HG02588 (cell line): ENCODE measurements around the gene CYP1A1.
"Not testable (repeated sequence)": the region's sequence is repeated elsewhere in the genome, so short reads cannot be mapped to it uniquely, and the experiment has no call there.

Experiments used
- ATAC-seq: cut with Tn5 transposase; IDR thresholded peaks from one replicate; pipeline ENCODE4 v1.9.1; 2021; ENCODE audit warnings: mild to moderate bottlenecking, moderate library complexity; ENCODE audit not compliant: unreplicated experiment

Gene CYP1A1

DNA sequence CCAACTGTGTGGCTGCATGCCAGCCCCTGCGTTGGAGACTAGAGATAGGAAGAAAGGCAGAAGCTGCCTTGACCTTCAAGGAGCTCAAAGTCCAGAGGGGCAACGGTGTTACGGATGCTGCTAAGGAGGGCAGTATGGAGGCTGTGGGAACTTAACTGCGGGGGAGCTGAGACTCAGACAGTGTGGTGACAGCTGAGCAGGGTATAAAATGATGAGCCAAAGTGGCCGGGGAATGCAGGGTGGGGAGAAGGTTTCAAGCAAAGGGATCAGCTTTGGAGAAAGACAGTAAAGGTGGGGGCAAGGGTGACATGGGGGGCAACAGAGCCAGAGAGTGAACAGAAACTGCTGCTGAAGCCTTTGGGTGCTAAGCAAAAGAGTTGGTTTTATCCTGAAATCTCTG, 17.1 kb upstream of the CYP1A1 start:
- no peak for ATAC-seq

DNA sequence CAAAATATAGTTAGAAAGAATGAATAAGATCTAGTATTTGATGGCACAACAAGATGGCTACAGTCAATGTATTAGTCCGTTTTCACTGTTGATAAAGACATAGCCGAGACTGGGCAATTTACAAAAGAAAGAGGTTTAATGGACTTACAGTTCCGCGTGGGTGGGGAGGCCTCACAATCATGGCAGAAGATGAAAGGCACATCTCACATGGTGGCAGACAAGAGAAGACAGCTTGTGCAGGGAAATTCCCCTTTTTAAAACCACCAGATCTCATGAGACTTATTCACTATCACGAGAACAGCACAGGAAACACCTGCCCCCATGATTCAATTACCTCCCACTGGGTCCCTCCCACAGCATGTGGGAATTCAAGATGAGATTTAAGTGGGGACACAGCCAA, 12.9 kb upstream of the CYP1A1 start:
- not testable (repeated sequence) for ATAC-seq

GRCh38 chr15:74735305-74735704, 10.0 kb upstream of the CYP1A1 start:
- no peak for ATAC-seq

- ATAC-seq = no peak
Measured at GRCh38 chr15:74733269-74733668, 7.9 kb upstream of the CYP1A1 start.

DNA sequence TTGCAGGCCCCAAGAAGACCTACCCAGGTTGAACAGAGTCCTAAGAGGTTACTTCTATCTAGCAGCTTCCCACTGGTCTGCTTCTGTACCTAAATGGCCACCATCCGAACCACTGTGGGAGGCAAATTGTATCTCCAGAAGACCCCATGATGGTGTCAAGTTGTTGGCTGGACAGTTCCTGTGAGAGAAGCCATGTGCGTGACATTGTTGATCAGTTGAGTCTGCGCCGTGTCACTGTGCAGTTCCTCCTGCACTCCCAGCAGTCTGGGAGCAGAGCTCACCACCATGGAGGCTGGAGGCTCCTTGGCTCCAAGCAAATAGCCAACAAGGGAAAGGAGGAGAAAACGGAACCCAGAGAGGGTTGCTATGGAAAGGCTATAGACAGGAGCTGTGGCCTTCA, 7.5 kb upstream of the CYP1A1 start:
- no peak for ATAC-seq

- ATAC-seq = no peak
Measured at GRCh38 chr15:74730619-74731316, 5.4 kb upstream of the CYP1A1 start.

DNA sequence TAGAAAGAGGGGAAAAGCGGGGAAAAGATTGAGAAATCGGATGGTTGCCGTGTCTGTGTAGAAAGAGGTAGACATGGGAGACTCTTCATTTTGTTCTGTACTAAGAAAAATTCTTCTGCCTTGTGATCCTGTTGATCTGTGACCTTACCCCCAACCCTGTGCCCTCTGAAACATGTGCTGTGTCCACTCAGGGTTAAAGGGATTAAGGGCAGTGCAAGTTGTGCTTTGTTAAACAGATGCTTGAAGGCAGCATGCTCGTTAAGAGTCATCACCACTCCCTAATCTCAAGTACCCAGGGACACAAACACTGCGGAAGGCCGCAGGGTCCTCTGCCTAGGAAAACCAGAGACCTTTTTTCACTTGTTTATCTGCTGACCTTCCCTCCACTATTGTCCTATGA, 4.0 kb upstream of the CYP1A1 start:
- ATAC-seq = not testable (repeated sequence)

DNA sequence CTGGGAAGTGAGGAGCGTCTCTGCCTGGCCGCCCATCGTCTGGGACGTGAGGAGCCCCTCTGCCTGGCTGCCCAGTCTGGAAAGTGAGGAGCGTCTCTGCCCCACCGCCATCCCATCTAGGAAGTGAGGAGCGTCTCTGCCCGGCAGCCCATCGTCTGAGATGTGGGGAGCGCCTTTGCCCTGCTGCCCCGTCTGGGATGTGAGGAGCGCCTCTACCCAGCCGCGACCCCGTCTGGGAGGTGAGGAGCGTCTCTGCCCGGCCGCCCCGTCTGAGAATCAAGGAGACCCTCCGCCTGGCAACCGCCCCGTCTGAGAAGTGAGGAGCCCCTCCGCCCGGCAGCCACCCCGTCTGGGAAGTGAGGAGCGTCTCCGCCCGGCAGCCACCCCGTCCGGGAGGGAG, 3.4 kb upstream of the CYP1A1 start:
- not testable (repeated sequence) for ATAC-seq

DNA sequence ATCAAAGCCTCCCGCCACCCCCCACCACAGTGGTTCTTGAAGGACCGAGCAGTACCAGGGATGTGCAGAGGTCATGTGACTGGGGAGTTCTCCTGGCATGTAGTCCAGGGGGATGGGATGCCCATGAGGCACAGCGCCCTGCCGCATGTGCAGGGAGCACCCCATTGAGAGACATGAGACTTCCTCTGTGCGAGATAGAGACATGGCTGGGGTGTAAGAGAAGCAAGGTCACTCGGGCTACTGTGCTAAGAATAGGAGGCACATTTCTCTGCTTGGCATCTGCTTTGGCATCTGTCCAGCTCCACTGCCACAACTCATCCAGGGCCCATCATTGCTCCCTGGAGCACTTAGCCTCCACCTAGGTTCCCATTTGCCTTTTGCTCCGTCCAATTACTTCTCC, 2.4 kb upstream of the CYP1A1 start:
- ATAC-seq = no peak

DNA sequence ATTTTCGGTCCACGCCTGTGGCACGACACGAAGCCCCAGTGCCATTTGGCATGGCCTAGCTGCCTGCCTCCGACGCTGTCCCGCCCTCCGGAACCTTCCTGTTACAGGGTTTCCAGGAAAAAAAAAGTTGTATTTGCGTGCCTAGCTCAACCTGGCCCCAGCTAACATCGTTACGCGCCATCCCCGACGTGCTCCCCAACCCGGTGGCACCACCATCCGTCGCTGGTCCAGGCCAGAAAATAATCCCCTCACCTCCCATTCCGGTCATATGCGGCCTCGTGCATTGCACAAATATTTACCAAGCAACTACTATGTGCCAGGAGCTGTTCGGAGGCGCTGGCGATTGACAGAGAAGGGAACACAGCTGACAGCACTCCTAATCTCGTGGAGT, 1.4 kb upstream of the CYP1A1 start:
- ATAC-seq = no peak

DNA sequence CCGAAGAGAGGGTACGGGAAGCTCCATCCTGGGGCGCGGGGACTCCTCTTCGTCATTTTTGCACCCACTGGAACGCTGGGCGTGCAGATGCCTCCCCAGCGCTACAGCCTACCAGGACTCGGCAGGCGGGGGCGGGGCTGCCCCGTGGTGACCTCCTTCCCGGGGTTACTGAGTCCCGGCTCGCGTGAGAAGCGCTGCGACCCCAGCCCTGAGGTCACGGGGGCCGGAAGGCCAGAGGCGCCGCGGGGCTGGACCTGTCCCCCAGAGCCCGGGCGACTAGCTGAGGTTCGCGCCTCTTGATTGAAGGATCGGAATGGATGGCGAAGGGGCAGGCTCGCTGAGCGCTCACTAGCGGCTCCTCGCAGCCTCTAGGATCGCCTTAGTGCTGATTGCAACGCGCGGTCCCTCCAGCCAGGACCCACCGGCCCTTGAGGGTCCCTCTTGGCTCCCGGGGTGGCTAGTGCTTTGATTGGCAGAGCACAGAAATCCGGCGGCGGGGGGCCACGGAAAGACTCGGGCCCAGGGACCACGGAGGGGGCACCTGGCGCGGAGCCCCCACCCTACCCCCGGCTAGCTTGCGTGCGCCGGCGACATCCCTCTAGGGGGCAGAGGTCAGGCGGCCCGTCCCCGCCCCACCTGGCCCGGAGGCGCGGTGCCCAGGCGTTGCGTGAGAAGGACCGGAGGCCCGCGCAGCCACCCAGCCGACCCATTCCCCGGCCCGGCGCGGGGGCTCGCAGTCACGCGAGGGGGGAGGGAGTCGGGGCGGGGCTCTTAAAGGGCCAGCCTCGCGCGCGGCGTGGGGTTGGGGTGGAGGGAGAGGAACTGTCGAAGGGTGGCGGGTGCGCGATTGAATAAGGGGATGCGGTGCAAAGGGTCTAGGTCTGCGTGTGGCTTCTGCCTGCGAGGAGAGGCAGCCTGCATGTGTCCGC, 781 bp upstream of the CYP1A1 start:
- no peak for ATAC-seq

DNA sequence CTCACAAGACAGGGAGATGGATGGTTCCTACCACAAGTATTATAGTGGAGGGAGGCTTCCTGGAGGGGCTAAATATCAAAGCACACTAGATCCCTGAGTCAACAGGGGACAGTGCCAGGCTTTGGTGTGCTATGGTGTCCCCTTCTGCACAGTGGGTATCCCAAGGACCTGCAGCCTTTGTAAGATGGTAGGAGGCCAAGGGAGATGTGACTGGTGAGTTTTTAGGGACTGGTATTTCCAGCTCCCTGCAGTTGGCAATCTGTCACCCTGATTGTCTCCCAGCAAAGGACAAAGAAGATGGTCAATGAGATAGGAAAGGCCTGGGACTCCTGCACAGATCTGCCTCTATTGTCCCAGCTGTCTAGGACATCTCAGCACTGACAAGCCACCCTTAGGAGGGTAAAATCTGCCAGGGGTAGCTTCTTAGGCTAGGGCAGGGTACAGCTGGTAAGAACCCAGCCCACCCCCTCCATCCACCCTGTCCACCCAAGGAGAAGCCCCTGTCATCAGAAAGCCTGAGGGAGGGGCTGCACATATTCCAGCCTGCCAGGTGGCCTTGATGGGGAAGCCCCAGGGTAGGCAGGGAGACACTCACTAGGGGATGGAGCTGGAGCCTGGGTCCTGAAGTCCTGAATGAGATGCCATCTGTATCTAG, 631 bp downstream of the CYP1A1 start:
- no peak for ATAC-seq

GRCh38 chr15:74723754-74724334, 1.5 kb downstream of the CYP1A1 start:
- no peak for ATAC-seq

DNA sequence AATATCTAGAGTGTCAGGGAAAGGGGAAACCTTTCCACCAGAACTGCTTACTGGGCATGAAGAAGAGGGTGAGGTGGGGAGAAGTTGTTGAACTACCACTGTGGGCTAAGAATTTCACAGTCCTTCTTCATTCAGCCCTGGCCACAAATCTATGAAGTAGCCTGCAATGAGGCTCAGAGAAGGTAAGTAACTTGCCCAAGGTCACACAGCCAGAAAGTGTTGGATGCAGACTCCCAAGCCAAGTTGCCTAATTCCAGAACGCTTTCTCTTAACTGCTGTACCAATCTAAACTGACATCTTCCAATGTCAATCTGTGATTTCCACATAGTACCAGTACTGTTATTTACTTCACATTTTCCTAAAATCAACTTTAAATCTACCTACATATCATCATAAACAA, 2.1 kb downstream of the CYP1A1 start:
- no peak for ATAC-seq

DNA sequence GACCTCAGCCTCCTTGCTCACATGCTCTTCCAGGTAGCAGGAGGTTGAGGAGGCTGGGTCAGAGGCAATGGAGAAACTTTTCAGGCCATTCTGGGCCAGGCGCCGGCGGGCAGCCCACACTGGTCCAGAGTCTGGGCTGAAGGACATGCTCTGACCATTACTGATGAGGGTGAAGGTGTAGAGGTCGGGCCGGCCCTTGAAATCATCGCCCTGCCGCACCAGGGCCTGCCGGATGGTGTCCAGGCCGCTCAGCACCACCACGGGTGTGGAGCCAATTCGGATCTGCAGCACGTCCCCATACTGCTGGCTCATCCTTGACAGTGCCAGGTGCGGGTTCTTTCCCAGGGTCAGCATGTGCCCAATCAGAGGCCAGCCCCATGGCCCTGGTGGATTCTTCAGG, 2.7 kb downstream of the CYP1A1 start:
- no peak for ATAC-seq

- ATAC-seq = no peak
Measured at GRCh38 chr15:74716651-74717050, 8.7 kb downstream of the CYP1A1 start.

DNA sequence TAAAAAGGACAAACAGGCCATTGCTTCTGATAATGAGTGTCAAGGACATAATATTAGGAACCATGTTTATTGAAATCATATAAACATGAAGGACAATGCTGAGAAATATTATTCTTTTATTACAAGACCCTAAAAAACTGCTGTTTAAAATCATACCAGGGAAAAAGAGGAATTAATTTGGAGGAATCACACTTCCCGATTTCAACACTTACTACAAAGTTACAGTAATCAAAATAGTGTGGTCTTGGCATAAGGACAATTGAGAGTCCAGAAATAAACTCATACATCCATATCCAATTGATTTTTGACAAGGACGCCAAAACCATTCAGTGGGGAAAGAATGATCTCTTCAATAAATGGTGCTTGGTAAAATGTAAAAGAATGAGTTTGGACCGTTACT, 13.0 kb downstream of the CYP1A1 start:
- no peak for ATAC-seq

- ATAC-seq = no peak
Measured at GRCh38 chr15:74710319-74711094, 14.8 kb downstream of the CYP1A1 start.

DNA sequence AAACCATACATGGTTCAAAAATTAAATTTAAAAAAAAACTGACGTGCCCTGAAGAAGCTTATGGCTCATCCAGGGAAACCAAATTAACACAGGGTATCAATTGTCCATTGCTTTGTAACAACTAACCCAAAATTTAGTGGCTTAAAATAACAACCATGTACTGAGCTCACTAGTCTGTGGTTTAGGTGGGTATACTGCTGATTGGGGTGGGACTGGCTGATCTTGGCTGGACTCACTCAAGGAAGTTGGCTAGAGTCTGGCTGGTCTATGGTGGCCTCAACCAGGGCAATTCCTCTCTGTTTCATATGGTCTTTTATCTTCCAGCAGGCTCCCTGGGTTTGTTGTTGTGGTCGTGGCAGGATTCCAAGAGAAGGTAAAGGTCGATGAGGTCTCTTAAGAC, 15.4 kb downstream of the CYP1A1 start:
- no peak for ATAC-seq

DNA sequence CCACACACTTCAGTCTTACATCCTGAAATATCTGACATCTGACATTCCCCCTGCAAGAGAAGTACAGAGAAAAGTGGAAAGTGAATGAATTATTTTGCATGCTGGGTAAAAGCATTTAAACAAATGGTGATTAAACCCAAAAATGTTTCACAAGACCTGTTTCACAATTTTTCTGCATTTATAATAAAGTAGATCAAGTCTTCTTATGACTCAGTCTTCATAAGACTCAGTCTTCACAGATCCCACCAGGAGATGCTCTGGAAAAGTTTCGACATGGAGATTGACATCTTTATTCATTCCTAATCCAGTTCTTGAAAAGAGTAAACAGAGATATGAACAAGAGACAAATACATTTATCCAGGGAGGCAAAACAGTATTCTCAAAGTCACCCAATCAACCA, 16.3 kb downstream of the CYP1A1 start:
- ATAC-seq = no peak

- no peak for ATAC-seq
Measured at GRCh38 chr15:74696808-74697207, 28.5 kb downstream of the CYP1A1 start.
